Peyer's patch (tissue), 4 donors: Measurements from ENCODE around the gene NPC1.

Experiments
- CTCF ChIP-seq, 6 experiments: fragments of 450-650 bp in 4 of 6; fragments of 200-600 bp in 2 of 6; sonication (generic) in 1 of 6; IDR thresholded peaks; one replicate each; pipeline ENCODE4 v1.5.1; 2017 to 2019; ENCODE audit warnings: antibody characterized with exemption in 6 of 6, mild to moderate bottlenecking in 3 of 6, moderate library complexity in 1 of 6
- POLR2A ChIP-seq, 2 donors: fragments of 450-650 bp; IDR thresholded peaks; one replicate each; pipeline ENCODE4 v1.5.1; 2017; ENCODE audit warnings: antibody characterized with exemption in 2 of 2, mild to moderate bottlenecking in 2 of 2, moderate library complexity in 2 of 2

- TF ChIP-seq CTCF (IDR thresholded peaks at IDR 0.05) (no peak), POLR2A (IDR thresholded peaks at IDR 0.05) (no peak)
Measured at GRCh38 chr18:23534276-23534675, 52.0 kb downstream of the NPC1 start.
